Ureter (tissue), 1 donor: ENCODE data around the gene CEP120. TPM values are rescaled to one million over a fixed set of nuclear protein-coding genes. Genes with fewer than 3 reads are reported as not detected.
"Not testable (repeated sequence)": the region's sequence is repeated elsewhere in the genome, so short reads cannot be mapped to it uniquely, and the experiment has no call there.

Source experiments
- DNase-seq: peaks from one replicate; pipeline ENCODE4 v3.0.0-alpha.2; 2020; ENCODE audit warnings: low spot score
- total RNA-seq: library from RNA; stranded (reverse); gene quantifications from one replicate; pipeline ENCODE4 v1.2.4, GENCODE V29; 2023
- donor health status: DM: yes; HTN: yes; CAD: no.

The CEP120 gene
- total RNA-seq = 29.4 TPM

DNA sequence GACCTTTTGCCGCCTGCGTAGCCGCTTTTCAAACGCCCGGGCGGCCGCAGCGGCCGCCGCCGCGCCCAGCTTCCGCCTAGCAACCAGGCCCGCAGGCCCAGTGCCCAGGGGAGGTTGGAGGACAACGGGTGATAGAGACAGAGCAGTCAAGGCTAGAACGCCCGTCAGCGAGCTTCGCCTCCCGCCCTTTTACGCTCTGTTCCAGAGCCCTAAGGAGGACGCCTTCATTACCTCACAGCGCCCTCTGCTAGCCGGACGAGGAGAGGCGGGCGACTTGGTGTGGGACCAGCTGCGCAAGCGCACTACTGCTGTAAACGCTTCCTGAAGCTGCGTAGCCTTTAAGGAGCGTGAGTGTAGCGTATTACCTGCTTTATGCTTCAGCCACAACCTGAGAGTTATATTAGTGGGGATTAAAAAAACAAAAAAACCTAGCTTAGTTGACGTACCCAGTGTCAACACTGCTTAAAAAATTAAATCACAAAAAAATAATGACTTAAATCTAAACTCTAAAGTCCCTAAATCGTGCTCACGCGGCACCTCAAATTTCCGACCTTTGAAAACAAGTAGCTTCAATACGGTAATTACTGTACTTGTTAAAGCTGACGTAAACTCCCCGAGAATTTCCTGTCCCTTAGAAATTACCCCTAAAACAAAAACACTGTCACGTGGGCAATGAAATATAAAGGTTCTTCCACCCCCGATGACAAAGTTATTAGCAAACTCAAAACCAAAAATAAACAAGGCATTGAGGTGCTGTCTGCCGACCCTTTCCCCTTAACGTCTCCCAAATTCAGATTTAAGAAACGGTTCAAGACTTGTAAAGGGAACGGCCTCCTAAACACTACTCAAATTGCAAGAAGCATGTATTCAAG, at the start of gene CEP120:
CEP120 (minus strand) TSS at position 126 of the 872 bp plus-strand sequence. CDS start 405 bp downstream, outside the sequence.
- DNase-seq = peak; percentile 99

DNA sequence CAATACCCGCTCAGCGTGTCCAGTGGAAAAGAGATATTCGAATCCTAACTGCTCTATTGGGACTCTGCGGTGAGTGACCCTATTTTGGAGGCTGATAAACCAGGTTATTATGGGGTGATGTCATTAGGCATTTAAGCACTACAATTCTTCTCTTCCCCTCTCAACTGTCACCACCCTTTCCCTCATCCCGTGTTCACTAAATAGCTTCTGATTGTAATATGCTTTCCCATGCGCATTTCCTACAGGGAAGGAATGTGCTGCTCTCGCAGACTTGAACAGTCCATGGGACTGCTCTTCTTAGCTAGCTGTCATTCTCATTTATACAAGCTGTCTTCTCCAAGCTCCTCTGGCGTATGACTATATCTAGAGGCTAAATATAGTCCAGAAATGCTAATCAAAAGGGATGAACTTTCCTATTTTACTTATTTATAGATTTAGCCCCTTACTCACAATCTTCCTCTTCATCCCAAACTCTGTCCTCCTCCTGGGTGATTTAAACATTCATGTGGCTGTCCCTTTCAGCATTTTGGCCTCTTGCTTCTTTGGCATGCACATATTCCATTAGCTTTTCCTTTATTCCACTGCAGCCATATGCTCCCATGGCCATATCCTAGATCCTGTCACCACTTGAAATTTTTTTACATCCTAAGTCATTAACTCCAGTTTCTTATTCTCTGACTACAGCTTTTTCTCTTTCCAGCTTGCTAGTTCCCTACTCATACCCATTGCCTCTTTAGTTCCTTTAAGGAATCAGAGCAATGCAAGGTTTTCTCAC, 49.1 kb upstream of the CEP120 start:
- no peak for DNase-seq

DNA sequence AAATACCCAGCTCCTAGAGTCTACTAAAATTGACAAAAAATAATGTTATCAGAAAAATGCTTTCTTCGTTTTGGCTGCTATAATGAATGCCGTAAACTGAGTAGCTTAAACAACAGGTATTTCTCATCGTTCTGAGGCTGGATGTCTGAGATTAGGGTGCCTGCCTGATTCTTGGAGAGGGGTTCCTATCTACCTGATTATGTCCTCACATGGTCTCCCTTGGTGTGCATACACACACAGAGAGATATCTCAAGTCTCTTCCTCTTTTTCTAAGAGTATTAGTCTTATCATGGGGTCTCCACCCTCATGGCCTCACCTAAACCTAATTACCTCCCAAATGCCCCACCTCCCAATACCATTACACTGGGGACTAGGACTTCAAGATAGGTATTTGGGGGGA, 48.2 kb upstream of the CEP120 start:
- no peak for DNase-seq

DNA sequence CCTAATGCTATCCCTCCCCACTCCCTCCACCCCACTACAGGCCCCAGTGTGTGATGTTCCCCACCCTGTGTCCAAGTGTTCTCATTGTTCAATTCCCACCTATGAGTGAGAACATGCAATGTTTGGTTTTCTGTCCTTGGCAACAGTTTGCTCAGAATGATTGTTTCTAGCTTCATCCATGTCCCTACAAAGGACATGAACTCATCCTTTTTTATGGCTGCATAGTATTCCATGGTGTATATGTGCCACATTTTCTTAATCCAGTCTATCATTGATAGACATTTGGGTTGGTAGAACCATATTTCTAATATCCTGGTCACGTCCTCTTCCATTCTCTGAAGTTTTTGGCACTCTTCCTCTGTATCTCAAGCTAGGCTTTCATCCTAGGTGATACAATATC, 43.6 kb upstream of the CEP120 start:
- not testable (repeated sequence) for DNase-seq

DNA sequence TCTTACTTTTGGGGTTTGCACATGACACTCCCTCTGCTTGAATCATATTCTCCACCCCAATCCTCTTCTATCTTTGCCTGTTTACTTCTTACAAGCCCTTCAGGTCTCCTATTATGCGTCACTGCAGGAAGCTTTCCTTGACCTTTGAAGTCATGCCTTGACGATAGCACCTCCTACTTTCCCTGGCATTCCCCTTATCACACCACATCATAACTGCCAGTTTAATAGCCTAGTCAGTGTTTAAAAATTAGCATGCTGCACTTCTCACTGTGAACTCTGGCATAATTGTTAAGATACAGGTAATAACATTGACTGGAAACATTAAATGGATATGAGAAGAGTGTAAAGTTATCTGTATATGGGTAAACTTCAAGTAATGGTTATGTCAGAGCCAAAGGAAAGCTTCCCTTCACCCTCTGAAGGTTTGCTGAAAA, 37.1 kb upstream of the CEP120 start:
- DNase-seq = no peak

DNA sequence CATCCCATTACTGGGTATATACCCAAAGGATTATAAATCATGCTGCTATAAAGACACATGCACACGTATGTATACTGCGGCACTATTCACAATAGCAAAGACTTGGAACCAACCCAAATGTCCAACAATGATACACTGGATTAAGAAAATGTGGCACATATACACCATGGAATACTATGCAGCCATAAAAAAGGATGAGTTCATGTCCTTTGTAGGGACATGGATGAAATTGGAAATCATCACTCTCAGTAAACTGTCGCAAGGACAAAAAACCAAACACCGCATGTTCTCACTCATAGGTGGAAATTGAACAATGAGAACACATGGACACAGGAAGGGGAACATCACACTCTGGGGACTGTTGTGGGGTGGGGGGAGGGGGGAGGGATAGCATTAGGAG, 35.8 kb upstream of the CEP120 start:
- DNase-seq = not testable (repeated sequence)

DNA sequence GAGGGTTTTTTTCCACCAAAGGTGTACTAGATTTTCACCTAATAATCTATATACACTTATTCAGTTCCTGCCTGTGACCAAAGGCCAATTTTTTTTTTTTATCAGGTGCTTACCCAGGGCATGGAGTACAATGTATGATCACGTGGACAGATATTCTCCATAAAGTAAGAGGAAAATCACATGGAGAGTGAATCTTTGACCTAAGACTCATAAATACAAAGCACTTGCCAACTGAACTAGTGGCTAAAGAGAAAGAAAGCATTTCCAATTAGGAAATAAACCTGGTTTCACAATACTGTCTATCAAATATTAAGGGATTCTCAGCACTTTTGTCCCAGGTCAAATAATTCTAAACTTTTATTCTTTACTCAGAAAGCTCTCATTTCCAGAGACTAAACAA, 33.0 kb upstream of the CEP120 start:
- DNase-seq = no peak

DNA sequence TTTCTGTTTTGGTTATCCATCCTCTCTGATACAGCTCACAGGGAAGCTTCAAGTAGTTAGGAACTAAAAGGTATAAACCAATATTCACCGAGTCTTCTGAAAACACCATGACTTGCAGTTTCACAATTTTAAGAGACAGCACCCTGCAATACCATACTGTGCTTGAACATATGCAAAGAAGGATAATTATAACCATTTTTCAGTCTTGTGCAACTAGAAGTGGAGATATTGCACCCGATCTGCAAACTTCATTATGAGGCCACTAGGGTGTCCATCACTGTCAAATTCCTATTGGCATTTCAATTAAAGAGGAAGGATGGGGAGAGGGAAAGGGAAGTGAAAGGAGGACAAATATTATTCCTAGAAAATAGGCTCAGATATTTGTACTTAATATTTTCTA, 32.4 kb upstream of the CEP120 start:
- no peak for DNase-seq

DNA sequence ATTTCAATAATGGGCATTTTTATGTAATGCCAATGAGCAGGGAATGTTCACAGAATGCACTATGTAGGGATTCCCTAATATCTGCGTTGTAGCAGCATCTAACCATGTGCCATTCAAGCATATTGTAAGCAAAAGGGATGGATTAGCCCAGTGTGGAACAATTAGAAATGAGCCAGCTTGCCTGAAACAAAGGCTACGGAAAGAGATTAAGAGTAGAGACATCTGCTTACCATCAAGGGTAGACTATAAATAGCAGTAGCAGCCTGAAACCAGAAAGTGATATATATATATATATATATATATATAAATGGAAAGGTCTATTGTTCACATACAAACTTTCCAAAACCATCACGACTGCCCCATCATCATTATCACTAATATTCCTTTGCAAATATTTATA, 31.9 kb upstream of the CEP120 start:
- DNase-seq = no peak

DNA sequence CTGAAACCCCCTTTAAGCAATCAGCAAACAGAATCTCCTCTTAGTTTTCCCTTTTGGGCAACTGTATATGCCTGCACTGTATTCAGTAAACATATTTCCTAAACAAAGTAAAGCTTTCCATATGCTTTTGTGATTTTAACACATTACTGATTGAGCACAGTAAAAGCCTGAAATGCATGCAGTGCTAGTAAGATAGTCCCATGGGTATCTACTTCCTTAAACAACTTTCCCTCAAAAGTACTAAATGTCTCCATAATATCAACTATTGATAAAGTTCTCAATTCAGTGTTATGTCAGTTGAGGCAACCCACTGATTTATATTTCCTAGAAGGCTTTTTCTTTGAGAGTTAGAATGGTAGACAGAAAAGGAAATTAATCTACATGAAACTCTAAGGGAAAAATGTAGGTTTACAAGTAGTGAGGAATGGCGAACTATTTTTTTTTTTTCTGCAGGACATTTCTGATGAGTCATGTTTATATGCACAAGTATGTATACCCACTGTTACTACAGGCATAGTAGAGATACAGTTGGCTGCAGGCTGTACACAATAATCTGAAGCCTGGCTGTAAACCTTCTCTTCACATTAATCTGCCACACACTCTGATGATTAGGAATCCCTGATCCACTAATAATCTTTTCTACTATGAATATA, 31.2 kb upstream of the CEP120 start:
- no peak for DNase-seq

DNA sequence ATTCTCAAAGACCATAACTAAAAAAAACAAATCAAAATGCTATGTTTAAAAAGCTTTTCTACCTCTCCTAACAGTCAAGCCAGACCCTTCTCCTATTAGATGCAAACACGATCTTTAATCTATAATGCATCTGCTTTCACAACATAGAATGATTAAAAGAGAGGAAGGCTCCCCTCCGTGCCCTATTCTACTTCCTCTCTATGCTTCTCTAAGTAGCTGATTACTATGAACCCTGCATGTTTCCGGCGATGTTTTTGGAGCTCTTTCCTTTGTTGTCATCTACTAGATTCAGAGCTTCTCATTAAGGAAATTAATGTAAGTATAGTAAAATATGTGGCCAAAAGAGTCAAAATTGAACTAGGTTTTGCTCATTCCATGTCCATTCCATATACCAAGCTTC, 29.2 kb upstream of the CEP120 start:
- no peak for DNase-seq

DNA sequence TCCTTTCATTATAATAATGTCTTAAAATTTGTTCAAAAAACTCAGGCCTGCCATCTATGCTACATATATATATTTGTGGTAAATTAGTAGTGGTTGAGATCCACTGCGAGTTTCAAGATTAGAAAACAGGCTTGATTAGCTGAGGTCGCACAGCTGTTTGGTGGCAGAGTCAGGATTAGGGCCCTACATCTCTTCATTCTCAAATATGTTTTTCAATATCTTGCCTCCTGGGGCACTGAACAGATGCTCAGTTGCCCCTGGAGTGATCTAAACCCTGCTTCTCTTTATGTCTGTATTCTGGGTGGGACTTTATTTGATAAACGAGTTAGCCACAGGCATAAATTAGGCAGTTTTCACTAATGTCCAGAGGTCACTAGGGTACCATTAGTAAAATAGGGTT, 27.8 kb upstream of the CEP120 start:
- DNase-seq = no peak

DNA sequence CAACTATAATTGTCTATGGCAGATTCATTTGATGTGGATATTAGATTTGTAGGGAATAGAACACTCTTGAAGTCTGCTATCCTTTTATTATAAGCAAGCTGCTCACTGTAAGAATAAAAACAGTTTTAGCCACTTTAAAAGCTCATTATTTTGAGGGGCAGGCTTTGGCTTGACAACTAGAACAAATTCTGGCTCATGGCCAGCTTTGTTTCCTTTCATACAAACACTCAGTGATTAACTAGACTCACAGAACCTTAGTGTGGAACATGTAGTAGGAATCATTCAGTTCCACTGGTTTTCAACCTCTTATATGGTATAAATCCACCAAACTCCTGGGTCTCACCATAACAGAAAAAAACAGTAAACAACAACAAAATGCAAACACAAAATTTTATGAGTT, 27.4 kb upstream of the CEP120 start:
- no peak for DNase-seq

DNA sequence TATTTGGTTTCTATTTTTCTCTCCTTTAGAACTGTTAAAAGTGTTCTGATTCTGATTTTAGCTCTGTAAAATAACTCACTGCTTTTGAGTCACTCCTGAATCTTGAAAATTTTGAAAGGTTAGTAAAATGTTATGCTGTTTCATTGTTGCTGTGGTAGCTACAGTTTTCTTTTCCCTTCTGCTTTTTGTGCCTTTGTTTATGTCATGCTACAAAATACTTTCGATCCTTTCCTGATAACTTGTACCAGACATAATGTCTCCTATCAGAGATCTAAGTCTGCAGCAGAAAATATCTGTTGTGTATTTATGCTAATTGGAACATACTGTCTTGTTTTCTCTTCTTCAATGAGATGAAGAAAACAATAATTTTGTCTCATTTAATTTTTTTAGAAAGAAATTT, 26.9 kb upstream of the CEP120 start:
- DNase-seq = no peak

DNA sequence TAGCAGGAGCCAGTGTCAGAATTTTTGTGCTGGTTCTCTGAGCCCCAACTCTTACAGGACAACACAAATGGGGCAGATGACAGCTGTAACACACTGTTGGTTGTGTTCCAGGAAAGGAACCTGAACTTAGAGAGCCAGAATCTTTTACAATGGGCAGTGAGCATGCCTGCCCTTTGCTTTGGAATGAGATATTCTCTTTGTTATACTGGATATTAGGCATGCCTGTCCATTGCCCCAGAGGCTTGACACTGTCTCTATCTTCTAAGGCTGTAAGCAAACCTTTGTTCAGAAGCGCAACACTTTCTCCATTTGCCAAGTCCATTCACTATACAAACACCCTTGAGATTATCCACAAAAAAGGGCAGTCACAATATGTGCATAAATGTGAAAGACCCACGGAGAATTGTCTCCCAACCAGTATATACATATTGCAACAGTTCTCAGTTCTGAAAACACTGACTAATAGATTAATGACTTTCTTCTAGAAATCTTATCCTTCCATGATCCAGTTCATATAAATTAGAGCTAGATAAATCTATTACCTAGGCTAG, 26.3 kb upstream of the CEP120 start:
- no peak for DNase-seq

DNA sequence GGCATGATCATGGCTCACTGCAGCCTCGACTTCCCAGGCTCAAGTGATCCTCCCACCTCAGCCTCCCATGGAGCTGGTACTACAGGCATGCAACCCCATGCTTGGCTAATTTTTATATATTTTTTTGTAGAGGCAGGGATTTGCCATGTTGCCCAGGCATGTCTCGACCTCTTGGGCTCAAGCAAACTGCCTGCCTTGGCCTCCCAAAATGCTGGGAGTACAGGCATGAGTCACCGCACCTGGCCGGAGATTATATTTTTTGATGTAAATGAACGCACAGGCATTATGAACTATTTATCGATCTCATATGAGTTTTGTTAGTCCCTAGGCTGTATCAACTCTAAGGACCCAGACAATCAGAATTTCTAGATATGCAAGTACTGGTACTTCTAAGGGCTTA, 25.5 kb upstream of the CEP120 start:
- DNase-seq = no peak

DNA sequence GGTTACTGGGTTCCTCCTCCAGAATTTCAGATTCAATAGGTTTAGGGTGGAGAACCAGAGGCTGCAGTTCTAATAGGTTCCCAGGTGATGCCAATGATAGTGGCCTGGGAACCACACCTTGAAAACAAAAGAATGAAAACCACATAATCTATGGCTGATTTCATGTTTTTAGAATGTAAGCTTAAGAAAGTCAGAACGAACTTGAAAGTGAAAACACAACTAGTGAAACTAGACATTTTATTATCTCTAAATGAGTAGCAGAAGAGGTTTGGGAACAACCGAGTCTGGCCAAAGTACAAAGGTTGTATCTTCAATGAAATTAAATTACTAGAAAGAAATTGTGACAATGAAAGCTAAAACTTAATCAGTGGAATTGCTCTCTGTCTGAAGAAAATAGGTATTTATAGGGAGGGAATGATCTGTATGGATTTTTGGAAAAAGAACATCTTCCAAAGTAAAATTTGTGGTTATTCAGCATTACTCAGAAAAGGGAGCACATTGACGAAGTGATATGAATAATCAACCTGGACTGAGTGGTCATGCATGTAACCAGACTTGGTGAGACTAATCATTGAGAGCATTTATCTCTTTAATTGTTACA, 24.9 kb upstream of the CEP120 start:
- DNase-seq = no peak

DNA sequence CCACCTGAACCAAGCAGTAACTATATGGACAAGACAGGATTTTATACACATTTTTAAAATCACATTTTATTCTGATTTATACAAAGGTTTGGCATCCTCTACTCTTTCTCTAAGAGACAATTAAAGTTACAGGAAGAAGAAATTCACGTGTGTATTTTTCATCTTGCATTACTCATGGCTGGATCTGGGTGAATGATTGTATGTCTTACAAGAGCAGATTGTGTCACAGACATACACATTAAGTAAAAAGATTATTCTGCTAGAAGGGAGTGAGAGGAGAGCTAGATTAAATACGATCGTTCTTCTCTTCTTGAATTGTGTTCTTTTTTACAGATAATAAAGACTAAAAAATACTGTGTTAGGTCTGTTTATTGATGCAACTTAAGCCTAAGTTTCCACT, 20.8 kb upstream of the CEP120 start:
- DNase-seq = no peak

DNA sequence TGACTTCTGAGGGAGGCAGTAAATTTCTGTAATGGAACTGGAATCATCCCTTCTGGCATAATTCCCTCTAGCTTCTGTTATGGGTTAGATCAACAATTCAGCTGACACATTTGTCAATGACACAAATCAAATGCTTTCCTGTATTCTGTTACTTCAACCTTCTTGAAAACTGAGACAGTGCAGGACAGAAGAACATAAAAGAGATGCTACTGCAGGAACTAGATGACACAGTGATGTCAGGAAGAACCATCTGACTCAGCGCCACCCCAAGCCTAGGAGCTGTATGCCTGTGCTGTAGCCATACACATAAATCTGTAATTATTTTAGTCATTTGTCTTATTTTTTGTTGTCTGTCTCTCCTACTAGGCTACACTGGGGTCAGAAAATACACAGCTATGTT, 18.2 kb upstream of the CEP120 start:
- DNase-seq = no peak

DNA sequence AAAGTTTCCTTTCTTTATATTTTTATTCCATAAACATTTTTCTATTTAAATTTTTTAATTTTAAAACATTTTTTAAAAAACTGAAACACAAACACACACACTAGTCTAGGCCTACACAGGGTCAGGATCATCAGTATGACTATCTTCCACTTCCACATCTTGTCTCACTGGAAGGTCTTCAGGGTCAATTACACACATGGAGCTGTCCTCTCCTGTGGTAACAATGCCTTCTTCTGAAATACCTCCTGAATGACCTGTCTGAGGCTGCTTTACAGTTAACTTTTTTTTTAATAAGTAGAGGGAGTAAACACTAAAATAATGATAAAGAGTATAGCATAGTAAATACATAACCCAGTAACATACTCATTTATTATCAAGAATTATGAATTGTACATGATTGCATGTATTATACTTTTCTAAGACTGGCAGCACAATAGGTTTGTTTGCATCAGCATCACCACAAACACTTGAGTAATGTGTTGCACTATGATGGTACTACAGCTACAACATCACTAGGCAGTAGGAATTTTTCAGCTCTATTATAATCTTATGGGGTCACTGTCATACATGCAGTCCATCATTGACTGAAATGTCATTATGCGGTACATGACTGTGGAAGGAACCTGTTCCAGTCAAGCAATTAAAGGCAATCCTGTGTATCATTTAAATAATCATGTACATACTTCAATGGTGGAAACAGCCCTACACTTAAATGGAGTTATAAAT, 17.4 kb upstream of the CEP120 start:
- no peak for DNase-seq

DNA sequence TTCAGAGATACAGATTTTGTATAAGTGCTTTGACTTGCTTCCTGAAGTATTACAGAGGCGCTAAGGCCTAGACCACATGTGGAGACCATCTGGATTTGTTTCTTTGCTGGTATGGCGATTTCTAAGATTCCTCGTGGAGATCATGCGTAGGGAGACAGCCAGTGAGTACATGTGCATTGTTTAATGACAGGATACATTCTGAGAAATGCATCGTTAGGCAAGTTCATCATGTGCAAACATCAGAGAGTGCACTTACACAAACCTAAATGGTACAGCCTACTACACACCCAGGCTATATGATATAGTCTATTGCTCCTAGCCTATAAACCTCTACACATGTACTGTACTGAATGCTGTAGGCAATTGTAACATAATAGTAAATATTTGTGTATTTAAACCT, 16.5 kb upstream of the CEP120 start:
- no peak for DNase-seq
